ENCODE measurements around the gene SIPA1L3.

SIPA1L3 gene

GRCh38 chr19:38072776-38073750 lies 166.1 kb downstream of the SIPA1L3 start (continued):
- TF ChIP-seq TSHZ1 (tag by site-specific recombination; IDR thresholded peaks at IDR 0.05; ENCODE audit: borderline replicate concordance), result no peak
- no peak for TF ChIP-seq ZNF324 (tag by site-specific recombination; IDR thresholded peaks at IDR 0.05)
- TF ChIP-seq PRDM1 (tag by site-specific recombination; IDR thresholded peaks at IDR 0.05), result no peak
- TF ChIP-seq GFI1B (tag by site-specific recombination; IDR thresholded peaks at IDR 0.05), result no peak
- TF ChIP-seq ZNF132 (tag by site-specific recombination; IDR thresholded peaks at IDR 0.05; ENCODE audit: borderline replicate concordance), result no peak

- ChIA-PET POLR2A (no interaction called here), CTCF (no interaction called here)
- Histone ChIP-seq H3K4me3 (ENCODE audit: low read depth, low read length) (no peak overlapping the region), H3K36me3 (ENCODE audit: control insufficient read depth in 2 of 2, insufficient read depth in 1 of 2, low read length in 2 of 2) (peaks cover 0 to 6% of the 10 kb centered on the region in 2 experiments; a peak in 1 of 3 replicates), H3K9me3 (ENCODE audit: control insufficient read depth, insufficient read depth, low read depth, low read length) (peaks cover 5% of the 10 kb centered on the region), H3K4me1 (ENCODE audit: control insufficient read depth, insufficient read depth, low read length) (no peaks in the 10 kb centered on the region), H3K27ac (ENCODE audit: extremely low read depth, low read depth, low read length) (no peak overlapping the region)
- no peak for TF ChIP-seq ZNF530 (tag by site-specific recombination; IDR thresholded peaks at IDR 0.05; ENCODE audit: low read depth)
- TF ChIP-seq PRDM10 (tag by site-specific recombination; IDR thresholded peaks at IDR 0.05), result no peak
- TF ChIP-seq ZNF792 (tag by site-specific recombination; IDR thresholded peaks at IDR 0.05), result no peak
- no peak for TF ChIP-seq ZNF239 (tag by site-specific recombination; IDR thresholded peaks at IDR 0.05)
- TF ChIP-seq MEIS1 (CRISPR knock-in tag; IDR thresholded peaks at IDR 0.05; ENCODE audit: borderline replicate concordance), result no peak
- no peak for TF ChIP-seq ZNF830 (tag by site-specific recombination; IDR thresholded peaks at IDR 0.05; ENCODE audit: low read depth)
- TF ChIP-seq ZSCAN16 (tag by site-specific recombination; IDR thresholded peaks at IDR 0.05), result no peak
- TF ChIP-seq ZNF645 (tag by site-specific recombination; IDR thresholded peaks at IDR 0.05), result no peak
- TF ChIP-seq ZNF10 (tag by site-specific recombination; IDR thresholded peaks at IDR 0.05), result no peak
- no peak for TF ChIP-seq ZNF488 (tag by site-specific recombination; IDR thresholded peaks at IDR 0.05)
- no peak for TF ChIP-seq ZNF670 (tag by site-specific recombination; IDR thresholded peaks at IDR 0.05; ENCODE audit: low read depth)
- TF ChIP-seq ZNF514 (tag by site-specific recombination; IDR thresholded peaks at IDR 0.05), result no peak
- TF ChIP-seq ZNF692 (tag by site-specific recombination; IDR thresholded peaks at IDR 0.05), result no peak
- no peak for TF ChIP-seq GLIS1 (tag by site-specific recombination; IDR thresholded peaks at IDR 0.05)
- TF ChIP-seq ZFP3 (tag by site-specific recombination; IDR thresholded peaks at IDR 0.05; ENCODE audit: low read depth), result no peak
- no peak for TF ChIP-seq ZNF449 (tag by site-specific recombination; IDR thresholded peaks at IDR 0.05)
Measured at GRCh38 chr19:38073841-38074685, 167.1 kb downstream of the SIPA1L3 start.
